GM12878 (cell line): Measurements from ENCODE around the gene ARPC1B. TPM values are rescaled to one million over a fixed set of nuclear protein-coding genes. Genes with fewer than 3 reads are reported as not detected.

Source experiments
- BCL3 ChIP-seq: IDR thresholded peaks from 2 replicates; pipeline ENCODE4 v1.6.1; 2011; ENCODE audit warnings: borderline replicate concordance, low read depth, mild to moderate bottlenecking, moderate library complexity, low read length; ENCODE audit not compliant: insufficient read depth, poor library complexity, severe bottlenecking
- BRCA1 ChIP-seq: IDR thresholded peaks from 2 replicates; pipeline ENCODE4 v1.6.1; 2011; ENCODE audit warnings: low read depth, low read length, improper control_type of control experiment
- CHD1 ChIP-seq: IDR thresholded peaks from 2 replicates; pipeline ENCODE4 v1.6.1; 2012; ENCODE audit warnings: low read depth, low read length, improper control_type of control experiment
- CHD2 ChIP-seq: IDR thresholded peaks from 2 replicates; pipeline ENCODE4 v1.6.1; 2011; ENCODE audit warnings: low read depth, low read length, improper control_type of control experiment, borderline replicate concordance
- CREB1 ChIP-seq: IDR thresholded peaks from 2 replicates; pipeline ENCODE4 v1.6.1; 2012; ENCODE audit warnings: low read depth, mild to moderate bottlenecking, inconsistent platforms
- E4F1 ChIP-seq: fragments of 450-650 bp; IDR thresholded peaks from 2 replicates; pipeline ENCODE4 v1.6.1; 2018; ENCODE audit warnings: borderline replicate concordance, mild to moderate bottlenecking; ENCODE audit not compliant: partially characterized antibody
- EED ChIP-seq: sonication (generic); IDR thresholded peaks from 2 replicates; pipeline ENCODE4 v1.6.1; 2016; ENCODE audit warnings: antibody characterized with exemption, low read depth
- EGR1 ChIP-seq, 2 experiments: IDR thresholded peaks; 1 replicate in 1 of 2; 2 replicates in 1 of 2; pipeline ENCODE4 v1.6.1; 2011 to 2012; ENCODE audit warnings: low read depth in 2 of 2, low read length in 2 of 2, borderline replicate concordance in 1 of 2, mild to moderate bottlenecking in 1 of 2, moderate library complexity in 1 of 2
- EP300 ChIP-seq, 2 experiments: fragments of 150-350 bp in 1 of 2; IDR thresholded peaks; 2 replicates each; pipeline ENCODE4 v1.6.1; 2011 to 2012; ENCODE audit warnings: low read depth in 2 of 2, low read length in 2 of 2, borderline replicate concordance in 1 of 2, improper control_type of control experiment in 1 of 2, inconsistent platforms in 1 of 2; ENCODE audit not compliant: control insufficient read depth in 1 of 2
- GABPA ChIP-seq: IDR thresholded peaks from 2 replicates; pipeline ENCODE4 v1.6.1; 2014; ENCODE audit warnings: antibody characterized with exemption, low read depth, mild to moderate bottlenecking, inconsistent platforms
- HDAC6 ChIP-seq: fragments of 200-600 bp; sonication (generic); IDR thresholded peaks from one replicate; pipeline ENCODE4 v1.8.0; 2017; ENCODE audit warnings: antibody characterized with exemption; ENCODE audit not compliant: unreplicated experiment
- MYB ChIP-seq: fragments of 150-350 bp; IDR thresholded peaks from 2 replicates; pipeline ENCODE4 v1.6.1; 2014; ENCODE audit warnings: mild to moderate bottlenecking, low read depth, low read length, borderline replicate concordance
- NFXL1 ChIP-seq: fragments of 450-650 bp; IDR thresholded peaks from 2 replicates; pipeline ENCODE4 v1.6.1; 2017; ENCODE audit warnings: antibody characterized with exemption, mild to moderate bottlenecking, borderline replicate concordance
- NRF1 ChIP-seq: conservative IDR thresholded peaks from 2 replicates; pipeline ENCODE4 v1.6.1; 2011; ENCODE audit warnings: mild to moderate bottlenecking, low read depth, low read length, improper control_type of control experiment
- PBX3 ChIP-seq: IDR thresholded peaks from 2 replicates; pipeline ENCODE4 v1.6.1; 2011; ENCODE audit warnings: mild to moderate bottlenecking, low read depth, low read length, moderate library complexity; ENCODE audit not compliant: insufficient replicate concordance
- PKNOX1 ChIP-seq: fragments of 450-650 bp; IDR thresholded peaks from 2 replicates; pipeline ENCODE4 v1.6.1; 2016; ENCODE audit warnings: mild to moderate bottlenecking
- POLR2AphosphoS5 ChIP-seq: IDR thresholded peaks from 2 replicates; pipeline ENCODE4 v1.6.1; 2011; ENCODE audit warnings: mild to moderate bottlenecking, low read length, inconsistent platforms
- RBBP5 ChIP-seq: fragments of 200-600 bp; sonication (generic); conservative IDR thresholded peaks from 2 replicates; pipeline ENCODE4 v1.6.1; 2016
- SMAD1 ChIP-seq: fragments of 450-650 bp; IDR thresholded peaks from 2 replicates; pipeline ENCODE4 v1.6.1; 2018; ENCODE audit warnings: mild to moderate bottlenecking, low read depth; ENCODE audit not compliant: partially characterized antibody
- SMARCA5 ChIP-seq: fragments of 450-650 bp; IDR thresholded peaks from 2 replicates; pipeline ENCODE4 v1.6.1; 2017; ENCODE audit warnings: mild to moderate bottlenecking
- SUPT20H ChIP-seq: IDR thresholded peaks from 2 replicates; pipeline ENCODE4 v1.6.1; 2011; ENCODE audit warnings: low read depth, mild to moderate bottlenecking, low read length, moderate library complexity, borderline replicate concordance; ENCODE audit not compliant: control insufficient read depth
- WRNIP1 ChIP-seq: IDR thresholded peaks from 2 replicates; pipeline ENCODE4 v1.6.1; 2011; ENCODE audit warnings: low read depth, low read length, improper control_type of control experiment, borderline replicate concordance
- ZNF207 ChIP-seq: fragments of 450-650 bp; IDR thresholded peaks from 2 replicates; pipeline ENCODE4 v1.6.1; 2014; ENCODE audit warnings: antibody characterized with exemption, mild to moderate bottlenecking, borderline replicate concordance
- ZNF274 ChIP-seq: IDR thresholded peaks from one replicate; pipeline ENCODE4 v1.8.0; 2011; ENCODE audit not compliant: insufficient read length, insufficient read depth
- polyA plus RNA-seq, 11 experiments: library from polyadenylated mRNA; depleted of rRNA in 4 of 11; unstranded in 6 of 11; stranded (reverse) in 5 of 11; fragments of >200 nt; fragmentation: Nextera tagmentation in 4 of 11; fragmentation: Illumina TruSeq in 1 of 11; extraction: Ambion mirVana in 4 of 11; extraction: Trizol in 1 of 11; gene quantifications; 1 replicate in 1 of 11; 2 replicates in 10 of 11; pipeline versions ENCODE4 v1.2.1 to v1.2.3, GENCODE V29; 2011 to 2016; ENCODE audit warnings: inconsistent platforms in 2 of 11, missing spikeins in 2 of 11, low read depth in 1 of 11
- total RNA-seq, 4 experiments: library from RNA; depleted of rRNA in 3 of 4; stranded (reverse); fragments of >200 nt in 3 of 4; fragmentation: Illumina TruSeq in 1 of 4; extraction: Trizol in 1 of 4; gene quantifications; 2 replicates each; pipeline versions ENCODE4 v1.2.1 to v1.2.3, GENCODE V29; 2013 to 2021

ARPC1B gene
- total and polyA plus RNA-seq, 10 of the 15 experiments (the other 5 are each of a cell fraction or from before 2014, with no cell fraction given) = 14.1 to 762 (median 387) TPM

- TF ChIP-seq PKNOX1 (peak; percentile 91), MYB (0 out of 2 replicates have a peak, but pooled peaks have one; percentile 36), SMAD1 (no peak), NRF1 (no peak), SMARCA5 (peak; percentile 98), CHD1 (no peak; the same call in 1 of the 2 replicates), WRNIP1 (no peak), PBX3 (peak; percentile 69), GABPA (no peak), SUPT20H (no peak), BRCA1 (no peak), HDAC6 (no peak), ZNF274 (no peak), EP300 (IDR thresholded peaks at IDR 0.05; ENCODE audit: borderline replicate concordance in 1 of 2, control insufficient read depth in 1 of 2, low read depth in 2 of 2, low read length in 2 of 2) (peak; percentile 56 to 84; a peak in 3 of 4 replicates), POLR2AphosphoS5 (peak; percentile 89), ZNF207 (peak; percentile 26; the same call in 1 of the 2 replicates), NFXL1 (no peak), E4F1 (peak; percentile 38), EGR1 (IDR thresholded peaks at IDR 0.05; ENCODE audit: borderline replicate concordance in 1 of 2, low read depth in 2 of 2, low read length in 2 of 2) (no peak; a peak in 1 of 3 replicates), CREB1 (no peak), RBBP5 (no peak; the same call in 1 of the 2 replicates), CHD2 (peak; percentile 86), EED (peak; percentile 93; the same call in 1 of the 2 replicates), BCL3 (no peak)
Observed at GRCh38 chr7:99380032-99380822, 5.7 kb downstream of the ARPC1B start (continued).
